ENCODE data around the gene SERPIND1. TPM values are rescaled to one million over a fixed set of nuclear protein-coding genes. Genes with fewer than 3 reads are reported as not detected.
"Not testable (repeated sequence)": the region's sequence is repeated elsewhere in the genome, so short reads cannot be mapped to it uniquely, and the experiment has no call there.

SERPIND1 gene
- total and polyA plus RNA-seq, 2 donors (not counting 1 experiment from before 2014, with no cell fraction given): not detected

- Histone ChIP-seq H3K27me3 (replicated peaks in 1 of 4; ENCODE audit: control extremely low read depth in 1 of 4, control insufficient read depth in 3 of 4, insufficient read depth in 4 of 4, low read length in 3 of 4) (no peaks in the 10 kb centered on the region), H3K4me3 (ENCODE audit: control extremely low read depth in 1 of 5, extremely low read depth in 1 of 5, insufficient read depth in 1 of 5, low read depth in 2 of 5, low read length in 4 of 5) (no peak overlapping the region), H3K9ac (ENCODE audit: low read length) (no peak overlapping the region), H3K4me1 (ENCODE audit: control insufficient read depth in 2 of 2, insufficient read depth in 2 of 2, low read length in 2 of 2) (no peaks in the 10 kb centered on the region), H3K36me3 (replicated peaks in 1 of 2; ENCODE audit: control extremely low read depth in 1 of 2, control insufficient read depth in 1 of 2, extremely low read depth in 1 of 2, insufficient read depth in 2 of 2, low read length in 1 of 2) (peaks cover 2 to 48% of the 10 kb centered on the region in 2 experiments), H3K4me2 (replicated peaks; ENCODE audit: low read depth, low read length, poor library complexity, severe bottlenecking) (no peak overlapping the region), H3K9me3 (ENCODE audit: control extremely low read depth in 1 of 3, control insufficient read depth in 2 of 3, insufficient read depth in 1 of 3, low read length in 2 of 3) (no peaks in the 10 kb centered on the region), H3K79me2 (ENCODE audit: control insufficient read depth, insufficient read depth, low read length) (no peaks in the 10 kb centered on the region), H4K20me1 (ENCODE audit: control insufficient read depth, insufficient read depth, low read length, poor library complexity, severe bottlenecking) (no peaks in the 10 kb centered on the region), H3K27ac (ENCODE audit: low read length in 2 of 2) (no peak overlapping the region), H2AFZ (ENCODE audit: insufficient read depth, low read depth, low read length, poor library complexity, severe bottlenecking) (no peak overlapping the region)
- TF ChIP-seq CTCF (IDR thresholded peaks at IDR 0.05): no peak
- no peak for TF ChIP-seq EZH2 (IDR thresholded peaks at IDR 0.05; ENCODE audit: borderline replicate concordance, insufficient read depth, low read depth, low read length, poor library complexity, severe bottlenecking)
- intact Hi-C loops (cut with micrococcal nuclease): no loop called here
- no peak for ATAC-seq (ENCODE audit: low read depth)
- H3K4me3 Mint-ChIP-seq: no peak overlapping the region
- 99% methylated on average over 10 of the region's 10 CpGs for WGBS (ENCODE audit: insufficient coverage)
- POLR2A ChIA-PET: no interaction called here
- H3K9me3 Mint-ChIP-seq (ENCODE audit: insufficient read depth): no peaks in the 10 kb centered on the region
- no peaks in the 10 kb centered on the region for H3K4me1 Mint-ChIP-seq
- no peaks in the 10 kb centered on the region for H3K27me3 Mint-ChIP-seq
- CTCF ChIA-PET: no interaction called here
- DNase-seq: no peak
- no peak overlapping the region for H3K27ac Mint-ChIP-seq
Measured at GRCh38 chr22:20728523-20729190, 45.3 kb upstream of the SERPIND1 start.

GRCh38 chr22:20729194-20729593 is 44.7 kb upstream of the SERPIND1 start:
- no peaks in the 10 kb centered on the region for H3K4me1 Mint-ChIP-seq
- Histone ChIP-seq H3K27me3 (replicated peaks in 1 of 4; ENCODE audit: control extremely low read depth in 1 of 4, control insufficient read depth in 3 of 4, insufficient read depth in 4 of 4, low read length in 3 of 4) (no peaks in the 10 kb centered on the region), H3K79me2 (ENCODE audit: control insufficient read depth, insufficient read depth, low read length) (no peaks in the 10 kb centered on the region), H3K9me3 (ENCODE audit: control extremely low read depth in 1 of 3, control insufficient read depth in 2 of 3, insufficient read depth in 1 of 3, low read length in 2 of 3) (no peaks in the 10 kb centered on the region), H3K4me2 (replicated peaks; ENCODE audit: low read depth, low read length, poor library complexity, severe bottlenecking) (no peak overlapping the region), H3K27ac (ENCODE audit: low read length in 2 of 2) (no peak overlapping the region), H3K4me1 (ENCODE audit: control insufficient read depth in 2 of 2, insufficient read depth in 2 of 2, low read length in 2 of 2) (no peaks in the 10 kb centered on the region), H4K20me1 (ENCODE audit: control insufficient read depth, insufficient read depth, low read length, poor library complexity, severe bottlenecking) (no peaks in the 10 kb centered on the region), H3K9ac (ENCODE audit: low read length) (no peak overlapping the region), H2AFZ (ENCODE audit: insufficient read depth, low read depth, low read length, poor library complexity, severe bottlenecking) (no peak overlapping the region), H3K36me3 (replicated peaks in 1 of 2; ENCODE audit: control extremely low read depth in 1 of 2, control insufficient read depth in 1 of 2, extremely low read depth in 1 of 2, insufficient read depth in 2 of 2, low read length in 1 of 2) (peaks cover 2 to 48% of the 10 kb centered on the region in 2 experiments), H3K4me3 (ENCODE audit: control extremely low read depth in 1 of 5, extremely low read depth in 1 of 5, insufficient read depth in 1 of 5, low read depth in 2 of 5, low read length in 4 of 5) (no peak overlapping the region)
- 99% methylated on average over 13 of the region's 13 CpGs for WGBS (ENCODE audit: insufficient coverage)
- no peaks in the 10 kb centered on the region for H3K27me3 Mint-ChIP-seq
- CTCF ChIA-PET: no interaction called here
- H3K27ac Mint-ChIP-seq: no peak overlapping the region
- POLR2A ChIA-PET: no interaction called here
- no peaks in the 10 kb centered on the region for H3K9me3 Mint-ChIP-seq (ENCODE audit: insufficient read depth)
- TF ChIP-seq CTCF (IDR thresholded peaks at IDR 0.05) (no peak), EZH2 (IDR thresholded peaks at IDR 0.05; ENCODE audit: borderline replicate concordance, insufficient read depth, low read depth, low read length, poor library complexity, severe bottlenecking) (no peak)
- intact Hi-C loops (cut with micrococcal nuclease): no loop called here
- ATAC-seq (ENCODE audit: low read depth) (no peak), DNase-seq (no peak)
- H3K4me3 Mint-ChIP-seq: no peak overlapping the region

- intact Hi-C loops (cut with micrococcal nuclease); H3K9me3 Mint-ChIP-seq (ENCODE audit: insufficient read depth); H4K20me1 ChIP-seq (ENCODE audit: control insufficient read depth, insufficient read depth, low read length, poor library complexity, severe bottlenecking); H3K9me3 ChIP-seq (ENCODE audit: control extremely low read depth in 1 of 3, control insufficient read depth in 2 of 3, insufficient read depth in 1 of 3, low read length in 2 of 3); H2AFZ ChIP-seq (ENCODE audit: insufficient read depth, low read depth, low read length, poor library complexity, severe bottlenecking); POLR2A ChIA-PET; H3K4me3 Mint-ChIP-seq; H3K27me3 ChIP-seq (replicated peaks in 1 of 4; ENCODE audit: control extremely low read depth in 1 of 4, control insufficient read depth in 3 of 4, insufficient read depth in 4 of 4, low read length in 3 of 4); H3K4me2 ChIP-seq (replicated peaks; ENCODE audit: low read depth, low read length, poor library complexity, severe bottlenecking); H3K9ac ChIP-seq (ENCODE audit: low read length); H3K27me3 Mint-ChIP-seq; H3K27ac ChIP-seq (ENCODE audit: low read length in 2 of 2); DNase-seq; H3K4me1 ChIP-seq (ENCODE audit: control insufficient read depth in 2 of 2, insufficient read depth in 2 of 2, low read length in 2 of 2); H3K79me2 ChIP-seq (ENCODE audit: control insufficient read depth, insufficient read depth, low read length); H3K4me3 ChIP-seq (ENCODE audit: control extremely low read depth in 1 of 5, extremely low read depth in 1 of 5, insufficient read depth in 1 of 5, low read depth in 2 of 5, low read length in 4 of 5); CTCF ChIA-PET; H3K4me1 Mint-ChIP-seq; ATAC-seq (ENCODE audit: low read depth); H3K27ac Mint-ChIP-seq: not testable (repeated sequence)
- 96% methylated on average over 2 of the region's 8 CpGs for WGBS (ENCODE audit: insufficient coverage)
- peaks cover 2 to 34% of the 10 kb centered on the region in 2 experiments for H3K36me3 ChIP-seq (replicated peaks in 1 of 2; ENCODE audit: control extremely low read depth in 1 of 2, control insufficient read depth in 1 of 2, extremely low read depth in 1 of 2, insufficient read depth in 2 of 2, low read length in 1 of 2)
Measured at GRCh38 chr22:20732431-20732830, 41.5 kb upstream of the SERPIND1 start.
